WTC11 (cell line): ENCODE measurements around the gene CCDC85A.

Source experiments
- ATF3 ChIP-seq: sonication (generic); formaldehyde crosslinking; conservative IDR thresholded peaks from 2 replicates; pipeline ENCODE4 v1.8.1; 2022; ENCODE audit warnings: mild to moderate bottlenecking, missing genetic modification reagents
- CTCF ChIP-seq: fragments of 200-600 bp; IDR thresholded peaks from 2 replicates; pipeline ENCODE4 v1.8.0; 2022; ENCODE audit warnings: antibody characterized with exemption
- E2F4 ChIP-seq: sonication (generic); formaldehyde crosslinking; IDR thresholded peaks from 2 replicates; pipeline ENCODE4 v1.8.1; 2022; ENCODE audit warnings: low read depth, mild to moderate bottlenecking, moderate library complexity, missing genetic modification reagents, borderline replicate concordance
- FOXJ3 ChIP-seq: sonication (generic); formaldehyde crosslinking; IDR thresholded peaks from 2 replicates; pipeline ENCODE4 v1.9.0; 2021; ENCODE audit warnings: missing genetic modification reagents, mild to moderate bottlenecking, borderline replicate concordance
- FOXK1 ChIP-seq: sonication (generic); formaldehyde crosslinking; IDR thresholded peaks from 2 replicates; pipeline ENCODE4 v1.8.0; 2022; ENCODE audit warnings: mild to moderate bottlenecking, moderate library complexity, missing genetic modification reagents
- GABPB1 ChIP-seq: sonication (generic); formaldehyde crosslinking; IDR thresholded peaks from 2 replicates; pipeline ENCODE4 v1.8.1; 2023; ENCODE audit warnings: mild to moderate bottlenecking, missing genetic modification reagents
- MAX ChIP-seq: sonication (generic); formaldehyde crosslinking; IDR thresholded peaks from 2 replicates; pipeline ENCODE4 v1.8.0; 2022; ENCODE audit warnings: mild to moderate bottlenecking, missing genetic modification reagents
- SMAD4 ChIP-seq: sonication (generic); formaldehyde crosslinking; IDR thresholded peaks from 2 replicates; pipeline ENCODE4 v1.8.0; 2022; ENCODE audit warnings: mild to moderate bottlenecking, missing genetic modification reagents
- TEAD4 ChIP-seq: sonication (generic); formaldehyde crosslinking; IDR thresholded peaks from 2 replicates; pipeline ENCODE4 v1.8.0; 2022; ENCODE audit warnings: mild to moderate bottlenecking, missing genetic modification reagents
- USF2 ChIP-seq: sonication (generic); formaldehyde crosslinking; IDR thresholded peaks from 2 replicates; pipeline ENCODE4 v1.8.1; 2023; ENCODE audit warnings: mild to moderate bottlenecking, missing genetic modification reagents, moderate library complexity
- ZNF232 ChIP-seq: sonication (generic); formaldehyde crosslinking; IDR thresholded peaks from 2 replicates; pipeline ENCODE4 v1.8.0; 2022; ENCODE audit warnings: mild to moderate bottlenecking, missing genetic modification reagents

GRCh38 chr2:56369316-56369715, 185.5 kb downstream of the CCDC85A start:
- TF ChIP-seq ZNF232 (CRISPR knock-in tag) (no peak), ATF3 (CRISPR knock-in tag) (no peak), SMAD4 (CRISPR knock-in tag) (no peak), CTCF (no peak), FOXJ3 (no peak), E2F4 (CRISPR knock-in tag) (no peak), USF2 (CRISPR knock-in tag) (no peak), GABPB1 (CRISPR knock-in tag) (no peak), MAX (CRISPR knock-in tag) (no peak), TEAD4 (no peak), FOXK1 (CRISPR knock-in tag) (no peak)
